ENCODE results near the gene ZXDC. TPM values are rescaled to one million over a fixed set of nuclear protein-coding genes. Genes with fewer than 3 reads are reported as not detected.

The ZXDC gene
- total and polyA plus RNA-seq, 9 of the 15 experiments (the other 6 are each of a cell fraction or from before 2014, with no cell fraction given), result 0.59 to 13.4 (median 7.3) TPM

DNA sequence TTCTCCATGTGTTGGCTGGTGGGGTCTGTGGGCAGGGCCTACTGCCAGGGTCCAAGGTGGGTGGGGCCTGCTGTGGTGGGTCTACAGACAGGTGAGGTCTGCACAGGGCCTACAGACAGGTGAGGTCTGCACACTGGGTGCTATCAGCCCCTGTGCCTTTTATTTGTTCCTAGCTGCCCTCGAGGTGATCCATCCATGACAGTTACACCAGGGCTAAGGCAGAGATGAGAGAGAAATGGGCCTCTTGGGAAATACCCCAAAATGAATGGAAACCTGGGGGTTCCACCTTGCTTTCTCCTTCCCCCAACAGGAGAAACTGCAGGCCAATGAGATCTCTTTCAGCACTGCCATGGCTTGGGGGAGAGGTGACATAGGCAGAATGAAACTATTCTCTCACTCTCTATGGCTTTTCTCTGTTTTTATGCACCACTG is 44.6 kb downstream of the ZXDC start:
- Histone ChIP-seq H3K27ac (ENCODE audit: extremely low read depth, low read depth, low read length) (no peak overlapping the region), H3K9me1 (ENCODE audit: control insufficient read depth, insufficient read depth, low read length) (no peaks in the 10 kb centered on the region), H2AFZ (ENCODE audit: low read depth, low read length) (no peak overlapping the region), H3K9me3 (replicated peaks; ENCODE audit: control insufficient read depth, insufficient read depth, low read depth, low read length) (no peaks in the 10 kb centered on the region), H3K79me2 (ENCODE audit: control insufficient read depth, insufficient read depth, low read length) (no peaks in the 10 kb centered on the region), H3K9ac (ENCODE audit: insufficient read depth in 1 of 2, low read depth in 2 of 2, low read length in 2 of 2) (no peak overlapping the region), H3K4me1 (replicated peaks in 1 of 2; ENCODE audit: control insufficient read depth in 2 of 2, insufficient read depth in 2 of 2, low read length in 2 of 2) (no peaks in the 10 kb centered on the region; a peak in 1 of 5 replicates), H3K4me2 (ENCODE audit: insufficient read depth, low read length) (no peak overlapping the region), H3K4me3 (no peak overlapping the region), H3K36me3 (ENCODE audit: control insufficient read depth, insufficient read depth, low read length) (no peaks in the 10 kb centered on the region), H3K27me3 (ENCODE audit: control insufficient read depth in 2 of 2, insufficient read depth in 2 of 2, low read length in 2 of 2) (no peaks in the 10 kb centered on the region), H4K20me1 (replicated peaks; ENCODE audit: control insufficient read depth, insufficient read depth, low read length) (no peaks in the 10 kb centered on the region)
- intact Hi-C loops (cut with micrococcal nuclease) (no loop called here), in situ Hi-C loops (cut with MboI) (no loop called here)
- TF ChIP-seq ZNF197 (CRISPR knock-in tag; IDR thresholded peaks at IDR 0.05; ENCODE audit: low read depth) (no peak), ZNF212 (CRISPR knock-in tag; IDR thresholded peaks at IDR 0.05) (no peak), ZBTB11 (CRISPR knock-in tag; IDR thresholded peaks at IDR 0.05) (no peak), DNMT1 (IDR thresholded peaks at IDR 0.05) (no peak), ATF1 (CRISPR knock-in tag; IDR thresholded peaks at IDR 0.05) (no peak), ATF1 (tag; IDR thresholded peaks at IDR 0.05) (no peak), DIDO1 (tag; IDR thresholded peaks at IDR 0.05; ENCODE audit: low read depth) (no peak)
- no peak for ATAC-seq
- 9% methylated on average over 1 of the region's 1 CpG for WGBS (ENCODE audit: insufficient coverage, low coverage, missing lambda C conversion rate)
- POLR2A ChIA-PET, result interaction anchor here (0.6 kb wide), 1 partner anchor 298 kb away, joined by 4 read pairs; no protein-coding TSS in a partner anchor
- BruUV-seq (replicated peaks), result no TSS peak
- no peak for DNase-seq (ENCODE audit: extremely low read depth in 1 of 4, low spot score in 3 of 4)
- FAIRE-seq, result no peak
- CTCF ChIA-PET (ENCODE audit: low intra/inter-chr PET ratio), result no interaction called here
